Measurements from ENCODE around the gene SYT2. TPM values are rescaled to one million over a fixed set of nuclear protein-coding genes. Genes with fewer than 3 reads are reported as not detected.
"Not testable (repeated sequence)": the region's sequence is repeated elsewhere in the genome, so short reads cannot be mapped to it uniquely, and the experiment has no call there.

SYT2 gene
- total RNA-seq, 1 donor from 2014 or later, result 1.1 TPM

- DNase-seq, result no peak
Measured at GRCh38 chr1:202568410-202568809, 141.8 kb downstream of the SYT2 start.

- no peak for DNase-seq
Measured at GRCh38 chr1:202567738-202568137, 142.5 kb downstream of the SYT2 start.

GRCh38 chr1:202565890-202566602, 144.2 kb downstream of the SYT2 start:
- DNase-seq, result no peak

- DNase-seq, result no peak
Measured at GRCh38 chr1:202564958-202565495, 145.2 kb downstream of the SYT2 start.

- no peak for DNase-seq
Measured at GRCh38 chr1:202563818-202564217, 146.4 kb downstream of the SYT2 start.

GRCh38 chr1:202562444-202563060, 147.7 kb downstream of the SYT2 start:
- DNase-seq, result no peak

GRCh38 chr1:202561726-202562443, 148.4 kb downstream of the SYT2 start:
- DNase-seq, result no peak

- no peak for DNase-seq
Measured at GRCh38 chr1:202561240-202561639, 149.0 kb downstream of the SYT2 start.

- not testable (repeated sequence) for DNase-seq
Measured at GRCh38 chr1:202557662-202558061, 152.6 kb downstream of the SYT2 start.

GRCh38 chr1:202556037-202556436, 154.2 kb downstream of the SYT2 start:
- DNase-seq, result not testable (repeated sequence)

- not testable (repeated sequence) for DNase-seq
Measured at GRCh38 chr1:202554619-202555018, 155.6 kb downstream of the SYT2 start.

- no peak for DNase-seq
Measured at GRCh38 chr1:202553560-202554038, 156.7 kb downstream of the SYT2 start.

GRCh38 chr1:202553078-202553477, 157.2 kb downstream of the SYT2 start:
- not testable (repeated sequence) for DNase-seq

GRCh38 chr1:202552615-202553014, 157.6 kb downstream of the SYT2 start:
- DNase-seq, result not testable (repeated sequence)

- no peak for DNase-seq
Measured at GRCh38 chr1:202551683-202552082, 158.6 kb downstream of the SYT2 start.

- DNase-seq, result not testable (repeated sequence)
Measured at GRCh38 chr1:202550088-202550487, 160.2 kb downstream of the SYT2 start.

GRCh38 chr1:202547215-202547614, 163.0 kb downstream of the SYT2 start:
- no peak for DNase-seq

- not testable (repeated sequence) for DNase-seq
Measured at GRCh38 chr1:202546796-202547195, 163.5 kb downstream of the SYT2 start.

GRCh38 chr1:202546377-202546776, 163.9 kb downstream of the SYT2 start:
- DNase-seq, result not testable (repeated sequence)

- DNase-seq, result not testable (repeated sequence)
Measured at GRCh38 chr1:202545647-202546303, 164.5 kb downstream of the SYT2 start.

GRCh38 chr1:202544766-202545449, 165.3 kb downstream of the SYT2 start:
- DNase-seq, result not testable (repeated sequence)

- not testable (repeated sequence) for DNase-seq
Measured at GRCh38 chr1:202543537-202543936, 166.7 kb downstream of the SYT2 start.
